SK-N-MC (cell line): ENCODE measurements around the gene GPR55.
"Not testable (repeated sequence)": the region's sequence is repeated elsewhere in the genome, so short reads cannot be mapped to it uniquely, and the experiment has no call there.

ENCODE experiments used
- DNase-seq: peaks from one replicate; pipeline ENCODE4 v3.0.0-alpha.2; 2011; ENCODE audit warnings: low read depth, low spot score
- H3K27ac ChIP-seq: fragments of 200-600 bp; sonication (generic); 2 replicates; pipeline ENCODE4 v1.5.1; 2016; ENCODE audit warnings: mixed run types
- H3K36me3 ChIP-seq: fragments of 200-600 bp; sonication (generic); 2 replicates; pipeline ENCODE4 v1.6.1; 2017; ENCODE audit warnings: antibody characterized with exemption, low read length, mixed read lengths; ENCODE audit not compliant: insufficient read depth
- H3K4me3 ChIP-seq: fragments of 200-600 bp; sonication (generic); 2 replicates; pipeline ENCODE4 v1.5.1; 2016
- H3K9ac ChIP-seq: fragments of 200-600 bp; sonication (generic); 2 replicates; pipeline ENCODE4 v1.8.0; 2017; ENCODE audit warnings: mixed run types, mixed read lengths; ENCODE audit not compliant: insufficient read length
- H3K9me3 ChIP-seq: fragments of 200-600 bp; sonication (generic); 2 replicates; pipeline ENCODE4 v1.6.1; 2017; ENCODE audit warnings: low read depth, mild to moderate bottlenecking, antibody characterized with exemption, low read length, moderate library complexity, mixed read lengths
- EZH2 ChIP-seq: fragments of 200-600 bp; sonication (generic); IDR thresholded peaks from one replicate; pipeline ENCODE4 v1.6.1; 2017; ENCODE audit warnings: antibody characterized with exemption
- FOXP2 ChIP-seq: optimal IDR thresholded peaks from 2 replicates; pipeline ENCODE3; 2011; ENCODE audit warnings: mild to moderate bottlenecking, moderate library complexity; ENCODE audit not compliant: insufficient read depth; ENCODE audit errors: extremely low read length, control extremely low read depth
- POLR2AphosphoS5 ChIP-seq: IDR thresholded peaks from 2 replicates; pipeline ENCODE4 v1.6.1; 2012; ENCODE audit warnings: mild to moderate bottlenecking, low read depth, low read length, borderline replicate concordance

The GPR55 gene

GRCh38 chr2:230939066-230939591 lies 14.1 kb upstream of the GPR55 start:
- Histone ChIP-seq H3K27ac (no peak overlapping the region), H3K4me3 (no peak overlapping the region), H3K9ac (no peak overlapping the region), H3K36me3 (no peaks in the 10 kb centered on the region), H3K9me3 (no peaks in the 10 kb centered on the region)
- DNase-seq = no peak
- TF ChIP-seq EZH2 = no peak
- no peak for TF ChIP-seq FOXP2
- no peak for TF ChIP-seq POLR2AphosphoS5

- Histone ChIP-seq H3K9me3 (no peaks in the 10 kb centered on the region), H3K4me3 (no peak overlapping the region), H3K9ac (no peak overlapping the region), H3K36me3 (no peaks in the 10 kb centered on the region), H3K27ac (no peak overlapping the region)
- DNase-seq = no peak
- TF ChIP-seq FOXP2 = no peak
- TF ChIP-seq POLR2AphosphoS5 = no peak
- no peak for TF ChIP-seq EZH2
Observed at GRCh38 chr2:230938516-230939065, 13.5 kb upstream of the GPR55 start.

GRCh38 chr2:230938098-230938497 lies 13.1 kb upstream of the GPR55 start:
- no peaks in the 10 kb centered on the region for H3K9me3 ChIP-seq
- no peak overlapping the region for H3K4me3 ChIP-seq
- TF ChIP-seq POLR2AphosphoS5 (no peak), FOXP2 (no peak), EZH2 (no peak)
- no peak for DNase-seq
- H3K27ac ChIP-seq = no peak overlapping the region
- no peaks in the 10 kb centered on the region for H3K36me3 ChIP-seq
- H3K9ac ChIP-seq = no peak overlapping the region

- H3K36me3 ChIP-seq = no peaks in the 10 kb centered on the region
- H3K27ac ChIP-seq = no peak overlapping the region
- H3K4me3 ChIP-seq = no peak overlapping the region
- no peak overlapping the region for H3K9ac ChIP-seq
- TF ChIP-seq FOXP2 = no peak
- no peak for TF ChIP-seq EZH2
- TF ChIP-seq POLR2AphosphoS5 = no peak
- no peaks in the 10 kb centered on the region for H3K9me3 ChIP-seq
- no peak for DNase-seq
Observed at GRCh38 chr2:230937362-230937761, 12.3 kb upstream of the GPR55 start.

- not testable (repeated sequence) for H3K9ac ChIP-seq, H3K27ac ChIP-seq, DNase-seq, H3K9me3 ChIP-seq, H3K36me3 ChIP-seq, H3K4me3 ChIP-seq
Observed at GRCh38 chr2:230936243-230936642, 11.2 kb upstream of the GPR55 start.

- no peak overlapping the region for H3K27ac ChIP-seq
- no peak overlapping the region for H3K4me3 ChIP-seq
- no peak for DNase-seq
- H3K9me3 ChIP-seq = no peaks in the 10 kb centered on the region
- H3K36me3 ChIP-seq = no peaks in the 10 kb centered on the region
- no peak overlapping the region for H3K9ac ChIP-seq
- no peak for TF ChIP-seq POLR2AphosphoS5
- no peak for TF ChIP-seq EZH2
- no peak for TF ChIP-seq FOXP2
Observed at GRCh38 chr2:230935130-230935430, 10.0 kb upstream of the GPR55 start.

GRCh38 chr2:230934231-230935129 lies 9.4 kb upstream of the GPR55 start:
- TF ChIP-seq EZH2 (no peak), POLR2AphosphoS5 (no peak), FOXP2 (no peak)
- H3K9ac ChIP-seq = no peak overlapping the region

GRCh38 chr2:230933521-230934180 lies 8.6 kb upstream of the GPR55 start:
- no peak overlapping the region for H3K27ac ChIP-seq
- H3K9me3 ChIP-seq = no peaks in the 10 kb centered on the region
- H3K9ac ChIP-seq = no peak overlapping the region
- H3K4me3 ChIP-seq = no peak overlapping the region
- no peaks in the 10 kb centered on the region for H3K36me3 ChIP-seq
- no peak for DNase-seq
- TF ChIP-seq FOXP2 = no peak

More at GRCh38 chr2:230934231-230935129, 9.4 kb upstream of the GPR55 start:
- H3K36me3 ChIP-seq = no peaks in the 10 kb centered on the region
- H3K9me3 ChIP-seq = no peaks in the 10 kb centered on the region
- H3K27ac ChIP-seq = no peak overlapping the region
- no peak for DNase-seq
- no peak overlapping the region for H3K4me3 ChIP-seq
